HG03095 (cell line): ENCODE measurements around the gene PAPSS2.
"Not testable (repeated sequence)": the region's sequence is repeated elsewhere in the genome, so short reads cannot be mapped to it uniquely, and the experiment has no call there.

Experiments
- ATAC-seq: cut with Tn5 transposase; IDR thresholded peaks from one replicate; pipeline ENCODE4 v1.9.1; 2021; ENCODE audit warnings: moderate library complexity; ENCODE audit not compliant: unreplicated experiment

Gene PAPSS2

DNA sequence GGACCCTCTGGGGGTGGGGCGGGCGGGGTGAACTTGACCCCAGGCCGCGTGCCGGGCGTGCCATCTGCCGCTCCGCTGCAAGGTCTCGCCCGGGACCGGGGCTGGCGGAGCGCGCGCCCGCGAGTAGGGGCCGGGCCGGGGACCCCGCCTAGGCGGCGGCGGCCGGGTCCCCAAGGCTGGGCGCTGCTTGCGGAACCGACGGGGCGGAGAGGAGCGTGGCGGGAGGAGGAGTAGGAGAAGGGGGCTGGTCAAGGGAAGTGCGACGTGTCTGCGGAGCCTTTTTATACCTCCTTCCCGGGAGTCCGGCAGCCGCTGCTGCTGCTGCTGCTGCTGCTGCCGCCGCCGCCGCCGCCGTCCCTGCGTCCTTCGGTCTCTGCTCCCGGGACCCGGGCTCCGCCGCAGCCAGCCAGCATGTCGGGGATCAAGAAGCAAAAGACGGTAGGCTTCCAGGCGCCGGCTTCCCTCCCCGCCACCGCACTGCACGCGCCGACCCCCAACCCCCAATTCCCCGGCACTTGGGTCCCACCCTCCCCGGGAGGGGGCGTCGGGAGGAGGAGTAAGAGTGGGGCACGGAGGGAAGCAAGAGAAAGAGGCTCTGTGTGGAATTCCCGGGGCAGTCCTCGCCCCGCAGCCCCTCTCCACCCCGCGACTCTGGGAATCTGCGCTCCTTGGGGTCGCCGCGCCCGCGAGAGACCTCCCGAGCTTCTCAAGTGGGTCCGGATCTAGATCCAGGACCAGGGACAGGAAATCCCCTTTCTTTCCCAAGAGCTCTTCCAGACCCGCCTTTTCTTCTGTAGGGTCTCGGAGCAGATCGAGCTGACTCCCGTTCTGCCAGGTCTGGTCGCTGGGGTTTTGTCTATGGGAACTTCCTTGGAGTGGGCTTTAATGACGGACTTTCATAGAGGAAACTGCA, at the start of gene PAPSS2:
Gene PAPSS2 (plus strand): TSS at position 308 of the 913 bp plus-strand sequence. CDS start 104 bp downstream, at position 412.
- no peak for ATAC-seq

DNA sequence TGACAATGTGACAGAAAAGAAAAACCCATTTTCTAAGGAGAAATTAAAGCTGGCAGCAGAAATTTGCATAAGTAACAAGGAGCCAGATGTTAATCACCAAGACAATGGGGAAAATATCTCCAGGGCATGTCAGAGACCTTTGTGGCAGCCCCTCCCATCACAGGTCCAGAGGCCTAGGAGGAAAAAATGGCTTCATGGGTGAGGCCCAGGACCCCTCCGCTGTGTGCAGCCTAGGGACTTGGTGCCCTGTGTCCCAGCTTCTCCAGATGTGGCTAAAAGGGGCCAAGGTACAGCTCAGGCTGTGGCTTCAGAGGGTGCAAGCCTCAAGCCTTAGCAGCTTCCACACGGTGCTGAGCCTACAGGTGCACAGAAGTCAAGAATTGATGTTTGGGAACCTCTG, 48.3 kb upstream of the PAPSS2 start:
- not testable (repeated sequence) for ATAC-seq

DNA sequence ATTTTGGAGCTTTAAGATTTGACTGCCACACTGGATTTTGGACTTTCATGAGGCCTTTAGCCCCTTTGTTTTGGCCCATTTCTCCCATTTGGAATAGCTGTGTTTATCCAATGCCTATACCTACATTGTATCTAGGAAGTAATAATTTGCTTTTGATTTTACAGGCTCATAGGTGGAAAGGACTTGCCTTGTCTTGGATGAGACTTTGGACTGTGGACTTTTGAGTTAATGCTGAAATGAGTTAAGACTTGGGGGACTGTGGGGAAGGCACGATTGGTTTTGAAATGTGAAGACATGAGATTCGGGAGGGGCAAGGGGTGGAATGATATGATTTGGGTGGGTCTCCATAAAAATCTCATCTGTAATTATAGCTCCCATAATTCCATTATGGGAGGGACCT, 47.6 kb upstream of the PAPSS2 start:
- no peak for ATAC-seq

DNA sequence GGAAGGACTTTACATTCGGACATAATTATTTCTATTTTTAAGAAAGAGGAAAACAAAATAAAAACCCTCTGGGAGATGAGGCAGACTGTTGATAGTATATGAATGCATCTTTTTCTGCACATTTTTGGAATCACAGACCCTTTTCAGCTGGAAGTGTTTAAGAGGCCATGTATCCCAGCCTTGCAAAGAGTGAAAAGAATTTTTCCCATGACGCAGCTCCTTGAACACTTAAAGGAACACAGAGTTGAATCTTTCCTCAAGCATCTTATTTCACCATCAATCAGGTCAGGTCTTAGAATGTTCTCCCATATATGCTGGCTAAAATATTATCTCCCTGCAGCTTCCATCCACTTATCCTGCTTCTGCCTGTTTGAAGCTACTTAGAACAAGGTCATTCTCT, 45.9 kb upstream of the PAPSS2 start:
- no peak for ATAC-seq

DNA sequence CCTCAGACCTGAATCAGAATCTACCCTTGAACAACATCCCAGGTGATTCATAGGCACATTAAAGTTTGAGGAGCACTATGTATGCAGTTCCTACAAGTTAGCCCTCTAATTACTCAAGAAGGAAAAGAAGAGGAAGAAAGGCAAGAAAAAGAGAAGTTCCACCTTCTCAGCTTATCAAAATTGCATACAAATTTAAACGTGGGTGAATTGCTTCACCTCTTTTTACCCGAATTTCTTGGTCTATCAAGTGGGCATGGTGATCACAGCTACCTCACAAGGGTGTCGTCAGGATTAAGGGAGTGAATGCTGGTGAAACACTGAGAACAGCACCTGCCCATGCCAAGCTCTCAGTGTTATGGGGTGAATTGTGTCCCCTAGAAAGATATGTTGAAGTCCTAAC, 43.8 kb upstream of the PAPSS2 start:
- ATAC-seq: no peak

DNA sequence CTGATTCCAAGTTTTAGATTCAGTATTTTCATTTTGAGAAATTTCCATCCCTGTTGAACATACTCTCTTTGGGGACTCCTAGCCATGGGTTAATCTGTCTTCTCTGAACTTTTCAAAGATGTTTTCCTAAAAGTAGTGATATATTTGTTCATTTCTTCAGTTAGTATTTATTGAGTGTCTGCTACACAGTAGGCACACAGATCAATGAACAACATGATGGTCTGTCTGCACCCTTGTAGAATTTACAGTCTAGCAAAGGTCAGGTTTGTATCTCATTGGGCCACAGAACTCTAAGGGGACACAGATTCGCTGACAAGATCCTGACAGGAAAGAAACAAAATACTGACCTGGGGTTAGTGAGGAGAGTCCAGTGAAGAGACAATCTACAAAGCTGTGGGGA, 42.2 kb upstream of the PAPSS2 start:
- no peak for ATAC-seq

DNA sequence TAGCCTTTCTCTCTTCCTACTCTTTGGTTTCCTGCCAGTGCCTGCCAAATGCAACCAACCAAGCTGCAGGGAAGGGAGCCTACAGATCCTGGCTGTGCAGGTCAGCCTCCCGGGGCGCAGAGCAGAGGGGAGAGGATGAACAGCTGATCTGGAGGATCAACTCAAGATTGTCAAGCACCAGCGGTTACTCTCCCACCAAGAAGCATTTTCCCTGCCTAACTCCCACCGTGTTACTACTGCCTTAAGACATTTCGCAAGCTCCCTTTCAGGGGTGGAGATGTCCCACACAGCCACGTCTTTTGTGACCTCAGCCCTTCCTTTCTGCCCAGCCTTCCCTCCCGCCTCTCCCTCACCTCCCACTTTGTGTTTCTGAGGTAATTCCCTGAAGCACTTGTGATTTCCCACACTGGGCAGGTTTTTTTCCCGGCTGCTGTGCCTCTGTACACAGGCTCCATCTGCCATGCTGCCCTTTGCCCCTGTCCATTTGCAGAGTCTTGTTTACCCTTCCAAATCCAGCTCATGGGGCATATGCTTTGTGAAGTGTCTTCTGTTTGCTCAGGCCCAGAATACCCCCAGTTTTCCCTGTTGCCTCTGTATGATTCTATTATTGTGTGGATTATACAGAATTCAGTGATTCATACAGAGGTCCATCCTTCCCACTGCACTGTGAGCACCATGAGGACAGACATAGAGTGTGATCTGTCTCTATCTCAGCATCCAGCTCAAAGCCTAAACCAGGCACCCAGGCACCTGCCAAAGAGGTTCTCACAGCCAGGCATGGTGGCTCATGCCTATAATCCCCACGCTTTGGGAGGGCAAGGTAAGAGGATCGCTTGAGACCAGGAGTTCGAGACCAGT, 40.9 kb upstream of the PAPSS2 start:
- ATAC-seq: no peak

DNA sequence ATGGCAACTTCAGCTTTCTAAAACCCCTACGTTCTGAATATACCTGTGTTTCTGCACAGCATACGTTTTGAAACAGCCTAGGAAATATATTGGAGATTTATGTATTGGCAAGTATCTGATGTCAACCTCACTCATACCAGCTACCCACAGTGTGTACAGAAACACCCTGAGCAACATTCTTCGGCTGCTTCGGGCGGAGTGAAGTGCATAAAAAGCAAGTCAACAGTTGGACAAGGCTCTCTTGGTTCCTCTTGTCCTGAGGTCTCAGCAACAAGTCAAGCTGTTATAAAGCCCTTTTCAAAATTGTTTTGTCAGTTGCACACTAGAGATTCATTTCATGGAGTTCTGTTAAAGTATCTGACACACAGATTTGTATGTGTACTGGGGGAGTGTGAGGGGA, 40.0 kb upstream of the PAPSS2 start:
- ATAC-seq: no peak

DNA sequence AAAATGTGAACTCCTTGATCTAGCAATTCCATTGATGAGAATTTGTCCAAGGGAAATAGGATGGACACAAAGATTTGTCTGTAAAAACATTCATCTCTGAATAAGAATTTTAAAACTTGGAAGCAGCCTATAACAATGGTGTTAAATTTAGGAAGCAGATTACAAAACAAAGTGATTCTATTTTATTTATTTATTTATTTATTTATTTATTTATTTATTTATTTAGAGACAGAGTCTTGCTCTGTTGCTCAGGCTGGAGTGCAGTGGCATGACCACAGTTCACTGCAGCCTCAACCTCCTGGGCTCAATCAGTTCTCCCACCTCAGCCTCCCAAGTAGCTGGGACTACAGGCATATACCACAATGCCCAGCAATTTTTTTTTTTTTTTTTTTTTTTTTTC, 38.2 kb upstream of the PAPSS2 start:
- not testable (repeated sequence) for ATAC-seq

DNA sequence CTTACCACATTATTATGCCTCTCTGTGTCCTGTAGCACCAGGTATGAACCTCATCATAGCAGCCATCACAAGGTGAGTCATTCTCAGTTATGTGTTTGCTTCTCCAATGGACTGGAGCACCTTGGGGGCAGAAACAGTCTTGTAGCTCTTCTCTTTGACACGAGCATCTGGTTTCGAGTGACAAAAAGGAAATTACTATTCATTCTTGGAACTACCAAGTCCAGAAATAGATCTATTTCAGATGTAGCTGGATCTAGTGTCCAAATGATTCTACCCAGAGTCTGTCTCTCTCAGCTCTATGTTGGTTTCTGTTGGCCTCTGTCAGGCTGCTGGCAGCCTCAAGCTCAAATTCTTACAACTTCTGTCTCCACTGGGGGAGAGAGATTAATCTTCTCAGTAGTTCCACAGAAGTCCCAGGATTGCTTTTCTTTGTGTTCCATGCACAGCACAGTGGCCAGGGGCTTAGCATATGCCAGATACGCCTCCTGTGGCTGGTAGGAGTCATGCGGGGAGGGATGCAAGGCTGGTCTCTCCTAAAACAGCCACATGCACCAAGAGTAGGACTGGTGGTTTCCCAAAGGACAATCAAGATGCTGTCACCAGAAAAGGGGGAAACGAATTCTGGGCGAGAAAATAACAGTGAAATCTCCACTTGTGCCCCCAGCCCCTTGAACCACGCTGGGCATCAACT, 37.2 kb upstream of the PAPSS2 start:
- ATAC-seq: no peak

DNA sequence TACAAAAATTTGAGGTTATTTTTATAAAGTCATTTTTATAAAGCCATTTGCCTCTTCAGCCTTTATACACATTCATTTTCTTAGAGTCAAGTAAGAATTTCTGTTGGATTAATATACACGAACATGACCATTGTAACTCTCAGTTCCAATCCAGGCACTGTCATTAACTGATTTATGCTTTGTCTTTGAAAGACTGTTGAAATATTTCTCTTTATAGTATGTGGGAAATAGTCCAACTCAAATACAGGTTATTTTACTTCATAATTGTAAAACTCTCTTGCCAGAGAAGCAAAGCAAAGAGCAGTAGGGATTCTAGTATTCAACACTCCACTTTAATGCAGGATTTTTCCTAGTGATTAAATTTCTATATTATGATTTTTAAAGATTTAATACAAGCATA, 36.5 kb upstream of the PAPSS2 start:
- ATAC-seq: no peak

DNA sequence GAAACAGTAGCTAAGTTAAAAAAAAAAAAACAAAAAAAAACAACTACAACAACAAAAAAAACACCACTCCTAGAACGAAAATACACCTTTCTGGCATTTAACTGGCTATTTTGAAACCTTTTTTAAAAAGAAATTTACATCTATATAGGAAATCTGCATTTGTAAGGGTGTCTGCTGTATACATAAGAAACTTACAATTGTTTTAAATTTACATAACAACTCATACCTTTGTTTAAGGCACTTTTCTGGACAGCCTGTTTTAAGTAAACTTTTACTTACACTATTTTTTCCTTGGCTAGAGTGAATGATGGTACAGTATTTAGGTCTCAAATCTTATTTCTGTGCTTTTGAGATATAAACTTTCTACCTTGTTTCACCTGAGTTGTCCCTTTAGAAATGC, 34.0 kb upstream of the PAPSS2 start:
- ATAC-seq: no peak

DNA sequence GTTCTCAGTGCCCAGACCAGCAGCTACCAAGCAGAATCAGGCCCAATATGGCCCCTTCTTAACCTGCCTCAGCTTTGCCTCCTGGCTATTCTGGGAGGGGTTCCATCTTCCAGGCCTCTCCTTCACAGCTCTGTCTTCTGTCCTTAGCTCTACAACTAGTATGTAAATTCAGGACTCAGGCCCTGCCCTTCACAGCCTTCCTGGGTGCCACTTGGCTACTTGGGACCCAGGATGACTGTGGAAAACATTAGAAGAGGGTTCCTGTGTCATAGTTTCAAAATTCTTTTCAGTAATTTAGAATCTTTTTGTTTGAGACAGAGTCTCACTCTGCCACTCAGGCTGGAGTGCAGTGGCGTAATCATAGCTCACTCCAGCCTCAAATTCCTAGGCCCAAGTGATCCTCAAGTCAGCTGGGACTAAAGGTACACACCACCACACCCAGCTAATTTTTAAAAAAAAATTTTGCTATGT, 33.2 kb upstream of the PAPSS2 start:
- no peak for ATAC-seq

DNA sequence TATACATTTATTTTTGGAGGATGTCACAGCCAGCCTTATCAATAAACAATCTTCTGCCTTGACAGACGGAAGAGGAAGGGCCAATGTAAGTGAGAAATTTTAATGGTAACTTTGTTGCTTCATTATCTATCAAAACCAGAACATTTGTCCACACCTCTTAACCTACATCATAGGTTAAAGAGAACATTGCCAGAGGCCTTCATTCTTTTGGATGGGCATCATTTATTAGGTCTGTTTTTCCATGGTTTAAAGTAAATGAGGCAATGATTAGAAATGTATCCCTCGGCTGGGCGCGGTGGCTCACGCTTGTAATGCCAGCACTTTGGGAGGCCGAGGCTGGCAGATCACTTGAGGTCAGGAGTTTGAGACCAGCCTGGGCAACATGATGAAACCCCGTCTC, 29.5 kb upstream of the PAPSS2 start:
- ATAC-seq: no peak

DNA sequence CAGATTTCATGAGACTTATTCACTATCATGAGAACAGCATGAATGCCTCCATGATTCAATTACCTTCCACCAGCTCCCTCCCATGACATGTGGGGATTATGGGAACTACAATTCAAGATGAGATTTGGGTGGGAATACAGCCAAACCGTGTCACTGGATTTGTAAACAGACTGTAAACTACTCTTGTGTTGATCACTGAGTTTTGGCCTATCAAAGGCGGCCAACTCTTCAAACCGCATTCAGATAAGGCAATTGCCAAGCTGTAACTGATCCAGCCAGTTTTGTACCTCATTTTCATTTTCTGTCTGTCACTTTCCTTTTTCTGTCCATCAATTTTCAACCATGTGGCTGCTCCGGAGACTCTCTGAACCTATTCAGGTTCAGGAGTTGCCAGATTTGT, 27.2 kb upstream of the PAPSS2 start:
- ATAC-seq: no peak

DNA sequence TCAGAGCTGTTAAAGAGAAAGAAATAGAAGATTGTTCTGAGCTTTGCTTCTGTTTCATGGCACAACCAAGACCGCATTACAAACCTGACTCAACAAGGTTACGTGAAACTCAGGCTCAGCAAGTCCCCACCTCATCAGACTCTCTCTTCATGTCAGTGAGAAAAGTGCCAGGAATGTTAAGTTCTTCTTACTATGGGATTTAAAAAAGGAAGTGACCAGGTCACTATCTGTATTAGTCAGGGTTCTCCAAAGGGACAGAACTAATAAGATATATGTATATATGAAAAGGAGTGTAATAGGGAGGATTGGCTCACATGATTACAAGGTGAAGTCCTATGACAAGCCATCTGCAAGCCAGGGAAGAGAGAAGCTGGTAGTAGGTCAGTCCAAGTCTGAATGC, 25.4 kb upstream of the PAPSS2 start:
- no peak for ATAC-seq

DNA sequence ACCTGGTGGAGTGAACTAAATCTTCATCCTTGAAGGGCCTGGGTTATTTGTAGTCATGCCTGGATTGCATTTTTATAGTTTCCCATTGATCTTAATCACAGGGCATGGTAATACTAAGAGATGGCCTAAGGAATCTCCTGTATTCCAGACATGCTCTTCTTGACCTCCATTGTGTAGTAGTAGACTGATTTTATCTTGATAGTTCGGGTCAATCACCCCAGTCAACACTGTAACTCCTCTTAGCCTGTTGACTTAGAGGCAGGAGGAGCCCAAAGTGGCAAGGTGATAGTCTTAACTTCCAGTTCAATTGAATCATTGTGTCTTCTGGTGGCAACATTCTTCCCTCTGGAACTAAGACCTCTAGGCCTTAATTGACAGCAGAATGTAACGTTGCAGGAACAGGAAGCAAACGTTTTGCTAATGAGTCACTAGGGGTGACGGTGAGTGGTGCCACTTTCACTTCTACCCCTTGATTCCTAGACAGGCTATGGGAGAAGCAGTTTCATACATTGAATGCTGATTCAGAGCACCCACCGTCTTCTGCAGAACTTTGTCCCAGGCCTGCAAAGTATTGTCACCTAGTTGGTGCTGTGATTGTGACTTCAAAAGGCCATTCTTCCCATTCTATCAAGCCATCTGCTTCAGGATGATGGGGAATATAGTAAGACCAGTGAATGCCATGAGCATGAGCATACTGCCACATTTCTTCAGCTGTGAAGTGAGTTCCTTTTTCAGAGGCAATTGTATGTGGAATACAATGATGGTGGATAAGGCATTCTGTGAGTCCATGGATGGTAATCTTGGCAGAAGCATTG, 24.0 kb upstream of the PAPSS2 start:
- no peak for ATAC-seq

DNA sequence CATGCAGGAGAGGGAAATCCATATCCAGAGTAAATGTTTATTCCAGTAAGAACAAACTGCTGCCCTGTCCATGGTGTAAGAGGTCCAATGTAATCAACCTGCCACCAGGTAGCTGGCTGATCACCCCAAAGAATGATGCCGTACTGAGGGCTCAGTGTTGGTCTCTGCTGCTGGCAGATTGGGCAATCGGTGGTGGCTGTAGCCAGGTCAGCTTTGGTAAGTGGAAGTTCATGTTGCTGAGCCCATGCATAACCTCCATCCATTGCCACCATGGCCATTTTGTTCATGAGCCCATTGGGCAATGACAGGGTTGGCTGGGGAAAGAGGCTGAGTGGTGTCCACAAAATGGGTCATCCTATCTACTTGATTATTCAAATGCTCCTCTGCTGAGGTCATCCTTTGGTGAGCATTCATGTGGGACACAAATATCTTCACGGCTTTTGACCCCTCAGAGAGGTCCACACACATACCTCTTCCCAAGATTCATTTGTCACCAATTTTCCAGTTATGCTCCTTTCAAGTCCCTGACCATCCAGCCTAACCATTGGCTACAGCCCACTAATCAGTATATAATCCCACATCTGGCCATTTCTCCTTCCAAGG, 23.3 kb upstream of the PAPSS2 start:
- no peak for ATAC-seq

DNA sequence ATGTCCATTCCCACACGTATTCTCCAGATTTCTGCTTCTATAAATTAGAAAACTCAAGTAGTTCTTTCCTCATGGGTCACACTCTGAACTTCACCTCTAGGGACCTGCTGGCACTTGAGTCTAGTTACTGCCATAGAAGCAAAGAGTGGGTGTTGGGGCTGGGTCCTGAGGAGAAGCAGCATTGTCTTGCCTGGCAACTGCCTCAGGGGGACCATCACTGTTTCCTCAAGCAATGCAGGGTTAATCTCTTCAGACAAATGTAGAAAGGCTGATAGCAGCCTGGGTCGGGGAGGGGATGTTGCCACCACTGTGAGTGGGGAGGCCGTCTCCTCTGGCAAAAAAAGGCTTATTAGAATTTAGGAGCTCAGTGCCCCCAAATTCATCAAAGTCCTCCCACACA, 20.2 kb upstream of the PAPSS2 start:
- no peak for ATAC-seq

DNA sequence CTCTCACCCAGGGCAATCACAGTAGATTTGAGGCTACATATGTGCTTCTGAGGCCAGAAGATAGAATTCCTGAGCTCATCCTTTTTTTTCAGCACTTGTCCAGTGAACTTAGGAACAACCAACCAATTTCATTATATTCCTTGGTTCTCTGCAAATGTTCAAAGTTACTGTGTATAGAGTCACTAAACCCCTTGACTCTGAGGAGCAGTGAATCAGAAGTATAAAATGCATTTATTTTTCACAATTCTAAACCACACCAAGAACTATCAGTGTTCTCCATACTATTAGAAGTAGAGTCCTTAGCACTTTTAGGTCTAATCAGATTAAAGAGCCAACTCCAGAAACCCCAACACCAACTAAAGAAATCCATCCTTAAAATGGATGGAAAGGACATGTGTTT, 19.6 kb upstream of the PAPSS2 start:
- no peak for ATAC-seq
